Spinal cord (tissue), 10 donors: Measurements from ENCODE around the gene ADIPOR2. TPM values are rescaled to one million over a fixed set of nuclear protein-coding genes. Genes with fewer than 3 reads are reported as not detected.

ENCODE experiments used
- DNase-seq, 6 donors: peaks; one replicate each; pipeline versions ENCODE4 v3.0.0 to v3.0.0-alpha.2; 2013 to 2015; ENCODE audit warnings: low spot score in 6 of 6, low read depth in 4 of 6
- H3K27ac ChIP-seq: one replicate; pipeline ENCODE4 v1.5.1; 2013; ENCODE audit warnings: low read depth, low read length, control low read depth
- H3K27me3 ChIP-seq: one replicate; pipeline ENCODE4 v1.6.1; 2013; ENCODE audit warnings: low read length; ENCODE audit not compliant: control insufficient read depth, insufficient read depth
- H3K36me3 ChIP-seq: one replicate; pipeline ENCODE4 v1.6.1; 2013; ENCODE audit warnings: low read length; ENCODE audit not compliant: control insufficient read depth, insufficient read depth
- H3K4me1 ChIP-seq: one replicate; pipeline ENCODE4 v1.6.1; 2013; ENCODE audit warnings: low read length; ENCODE audit not compliant: control insufficient read depth, insufficient read depth
- H3K4me3 ChIP-seq: one replicate; pipeline ENCODE4 v1.5.1; 2013; ENCODE audit warnings: low read depth, low read length, control low read depth
- H3K9me3 ChIP-seq: one replicate; pipeline ENCODE4 v1.6.1; 2013; ENCODE audit warnings: low read length; ENCODE audit not compliant: control insufficient read depth, insufficient read depth
- WGBS: methylation state at CpG from one replicate; pipeline ENCODE4 v1.1.5; 2013; ENCODE audit warnings: missing lambda C conversion rate; ENCODE audit not compliant: insufficient coverage; 5-methylcytosine and 5-hydroxymethylcytosine counted together
- polyA plus RNA-seq, 2 donors: library from polyadenylated mRNA; unstranded; fragments of 120-200 nt; gene quantifications; one replicate each; pipeline ENCODE4 v1.2.1, GENCODE V29; 2013; ENCODE audit not compliant: insufficient read length in 2 of 2
- total RNA-seq, 2 donors: library from RNA; depleted of rRNA in 1 of 2; stranded (reverse); fragments of 120-200 nt in 1 of 2; fragments of >200 nt in 1 of 2; gene quantifications; one replicate each; pipeline versions ENCODE4 v1.2.3 to v1.2.4, GENCODE V29; 2013 to 2014
- donor health status: healthy.

The ADIPOR2 gene
- total and polyA plus RNA-seq, 4 donors: 40.7 to 49.3 (median 42.3) TPM

GRCh38 chr12:1800401-1801302 is 109.8 kb downstream of the ADIPOR2 start:
- Histone ChIP-seq H3K4me1 (peaks cover 41% of the 10 kb centered on the region), H3K27ac (no peak overlapping the region), H3K9me3 (no peaks in the 10 kb centered on the region), H3K36me3 (no peaks in the 10 kb centered on the region), H3K27me3 (peaks cover 6% of the 10 kb centered on the region), H3K4me3 (no peak overlapping the region)
- DNase-seq: peak in 1 of 6 donors; percentile 71
- 60% methylated on average over 9 of the region's 14 CpGs for WGBS

- no peak for DNase-seq
- no peak overlapping the region for H3K27ac ChIP-seq
Measured at GRCh38 chr12:1801303-1801975, 110.6 kb downstream of the ADIPOR2 start.

GRCh38 chr12:1803736-1804135 is 112.9 kb downstream of the ADIPOR2 start:
- DNase-seq: no peak
- H3K36me3 ChIP-seq: no peaks in the 10 kb centered on the region
- peaks cover 25% of the 10 kb centered on the region for H3K4me1 ChIP-seq
- H3K27me3 ChIP-seq: no peaks in the 10 kb centered on the region
- 85% methylated on average over 6 of the region's 7 CpGs for WGBS
- no peak overlapping the region for H3K27ac ChIP-seq
- no peak overlapping the region for H3K4me3 ChIP-seq
- H3K9me3 ChIP-seq: no peaks in the 10 kb centered on the region

More at GRCh38 chr12:1801303-1801975, 110.6 kb downstream of the ADIPOR2 start:
- 68% methylated on average over 7 of the region's 16 CpGs for WGBS
- Histone ChIP-seq H3K4me1 (peaks cover 38% of the 10 kb centered on the region), H3K27me3 (peaks cover 3% of the 10 kb centered on the region), H3K36me3 (no peaks in the 10 kb centered on the region), H3K9me3 (no peaks in the 10 kb centered on the region), H3K4me3 (no peak overlapping the region)

DNA sequence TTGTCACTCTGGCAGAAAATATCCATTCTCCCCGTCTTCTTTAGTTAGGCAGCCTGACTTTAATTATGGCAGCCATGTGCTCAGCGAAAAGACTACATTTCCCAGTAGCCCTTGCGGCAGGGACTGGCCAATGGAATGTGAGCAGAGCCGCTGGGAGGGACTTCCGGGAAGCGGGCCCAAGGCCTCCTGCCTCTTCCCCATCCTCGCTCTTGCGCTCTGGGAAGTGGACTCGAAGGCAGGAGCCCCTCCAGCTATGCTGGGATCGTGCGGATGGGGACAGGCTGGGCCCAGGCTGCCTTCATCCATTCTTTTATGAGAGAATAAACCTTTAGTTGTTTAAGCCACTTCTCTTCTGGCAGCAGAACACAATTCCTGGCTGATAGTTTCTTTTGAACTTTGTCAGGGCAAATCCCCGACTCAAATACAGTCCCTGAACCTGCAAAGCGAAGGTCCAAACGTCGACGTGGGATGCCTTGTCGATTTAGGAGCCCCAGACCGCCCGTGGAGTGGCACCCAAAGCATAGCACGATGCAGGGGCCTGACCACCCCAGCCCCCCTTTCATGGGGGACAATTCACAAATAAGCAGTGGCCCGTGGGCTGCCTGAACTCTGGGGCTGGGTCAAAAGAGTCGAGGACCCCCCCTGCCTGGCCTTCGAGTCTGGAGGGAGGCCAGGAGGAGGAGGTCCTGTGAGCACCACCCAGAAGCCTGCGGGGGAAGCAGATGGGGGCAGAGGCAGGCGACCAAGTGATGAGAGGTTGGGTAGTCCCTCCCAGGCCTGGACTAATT is 113.9 kb downstream of the ADIPOR2 start:
- WGBS: 55% methylated on average over 25 of the region's 25 CpGs

GRCh38 chr12:1805441-1806081 is 114.7 kb downstream of the ADIPOR2 start:
- Histone ChIP-seq H3K9me3 (no peaks in the 10 kb centered on the region), H3K27me3 (no peaks in the 10 kb centered on the region), H3K4me3 (no peak overlapping the region), H3K4me1 (peaks cover 25% of the 10 kb centered on the region), H3K36me3 (no peaks in the 10 kb centered on the region), H3K27ac (no peak overlapping the region)
- no peak for DNase-seq
- WGBS: 84% methylated on average over 16 of the region's 16 CpGs

More for the DNA sequence above, 113.9 kb downstream of the ADIPOR2 start:
- no peaks in the 10 kb centered on the region for H3K9me3 ChIP-seq
- H3K4me1 ChIP-seq: peaks cover 25% of the 10 kb centered on the region
- no peaks in the 10 kb centered on the region for H3K36me3 ChIP-seq
- H3K27me3 ChIP-seq: no peaks in the 10 kb centered on the region
- DNase-seq: peak; percentile 61 to 98 (median 85)
- H3K4me3 ChIP-seq: no peak overlapping the region
- H3K27ac ChIP-seq: no peak overlapping the region

DNA sequence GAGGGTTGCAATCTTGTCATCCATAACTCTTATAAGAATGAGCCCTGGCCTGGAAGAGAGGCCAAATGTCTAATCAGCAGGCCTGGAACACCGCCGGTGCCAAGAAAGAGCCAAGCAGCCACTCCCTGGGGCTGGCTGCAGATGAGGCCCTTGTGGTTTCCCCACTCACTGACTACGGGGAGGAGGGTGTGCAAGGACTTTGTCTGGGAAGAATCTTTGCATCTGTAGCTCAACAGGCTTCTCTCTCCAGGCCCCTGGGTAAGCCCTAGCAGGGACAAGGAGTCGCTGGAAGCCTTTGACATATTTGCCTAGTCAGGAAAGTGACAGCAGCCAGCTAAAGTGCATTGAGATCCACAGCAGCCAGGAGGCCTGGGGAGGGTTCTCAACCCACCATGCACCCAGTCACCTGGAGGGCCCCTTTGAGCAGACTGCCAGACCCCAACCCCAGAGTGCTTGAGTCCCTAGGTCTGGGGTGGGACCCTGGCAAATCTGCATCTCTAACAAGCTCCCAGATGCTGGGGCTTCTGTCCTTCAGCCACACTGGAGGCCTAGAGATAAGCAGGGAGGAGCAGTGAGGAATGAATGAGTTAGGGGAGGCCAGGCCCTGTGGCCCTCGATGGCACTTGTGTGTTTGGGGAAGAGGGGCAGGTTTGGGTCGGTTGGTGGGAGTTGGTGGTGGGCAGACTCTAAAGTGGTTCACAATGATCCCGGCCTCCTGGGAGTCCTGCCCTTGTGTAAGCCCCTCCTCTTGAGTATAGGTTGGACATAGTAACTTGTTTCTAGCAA is 115.6 kb downstream of the ADIPOR2 start:
- peak in 1 of 6 donors; percentile 23 for DNase-seq
- no peak overlapping the region for H3K4me3 ChIP-seq
- WGBS: 72% methylated on average over 7 of the region's 7 CpGs
- no peak overlapping the region for H3K27ac ChIP-seq
- no peaks in the 10 kb centered on the region for H3K36me3 ChIP-seq
- H3K27me3 ChIP-seq: no peaks in the 10 kb centered on the region
- no peaks in the 10 kb centered on the region for H3K9me3 ChIP-seq
- H3K4me1 ChIP-seq: peaks cover 16% of the 10 kb centered on the region

- Histone ChIP-seq H3K4me3 (no peak overlapping the region), H3K36me3 (no peaks in the 10 kb centered on the region), H3K27me3 (no peaks in the 10 kb centered on the region), H3K9me3 (no peaks in the 10 kb centered on the region), H3K27ac (no peak overlapping the region), H3K4me1 (peaks cover 14% of the 10 kb centered on the region)
- no peak for DNase-seq
- 76% methylated on average over 14 of the region's 15 CpGs for WGBS
Measured at GRCh38 chr12:1807087-1807860, 116.4 kb downstream of the ADIPOR2 start.

GRCh38 chr12:1808036-1808797 is 117.3 kb downstream of the ADIPOR2 start:
- no peak for DNase-seq
- no peak overlapping the region for H3K27ac ChIP-seq
- H3K27me3 ChIP-seq: no peaks in the 10 kb centered on the region
- H3K9me3 ChIP-seq: no peaks in the 10 kb centered on the region
- WGBS: 90% methylated on average over 13 of the region's 19 CpGs
- H3K4me3 ChIP-seq: no peak overlapping the region
- H3K36me3 ChIP-seq: no peaks in the 10 kb centered on the region
- peaks cover 14% of the 10 kb centered on the region for H3K4me1 ChIP-seq
